H9 (cell line): Measurements from ENCODE around the gene PIP4K2B. TPM values are rescaled to one million over a fixed set of nuclear protein-coding genes. Genes with fewer than 3 reads are reported as not detected.

Experiments used
- DNase-seq: peaks from one replicate; pipeline ENCODE4 v3.0.0-alpha.2; 2017
- H2AFZ ChIP-seq: one replicate; pipeline ENCODE4 v1.6.1; 2013; ENCODE audit warnings: mild to moderate bottlenecking, low read length, control low read depth, moderate library complexity
- H2AK5ac ChIP-seq: 2 replicates; pipeline ENCODE4 v1.6.1; 2013; ENCODE audit warnings: low read length, control low read depth, mixed read lengths; ENCODE audit not compliant: insufficient read length
- H2BK120ac ChIP-seq: one replicate; pipeline ENCODE4 v1.6.1; 2013; ENCODE audit warnings: low read depth, mild to moderate bottlenecking, low read length, control low read depth, inconsistent platforms; ENCODE audit not compliant: poor library complexity, severe bottlenecking
- H2BK12ac ChIP-seq: 2 replicates; pipeline ENCODE4 v1.6.1; 2013; ENCODE audit warnings: low read length, control low read depth, mixed read lengths, low read depth; ENCODE audit not compliant: insufficient read length
- H2BK15ac ChIP-seq: 2 replicates; pipeline ENCODE4 v1.6.1; 2013; ENCODE audit warnings: low read depth, low read length, control low read depth
- H2BK20ac ChIP-seq: one replicate; pipeline ENCODE4 v1.6.1; 2013; ENCODE audit warnings: low read depth, mild to moderate bottlenecking, low read length, control low read depth, inconsistent platforms; ENCODE audit not compliant: poor library complexity, severe bottlenecking
- H2BK5ac ChIP-seq: 2 replicates; pipeline ENCODE4 v1.6.1; 2013; ENCODE audit warnings: low read length, control low read depth, mixed read lengths; ENCODE audit not compliant: insufficient read length
- H3K14ac ChIP-seq: 2 replicates; pipeline ENCODE4 v1.6.1; 2013; ENCODE audit warnings: low read length, control low read depth; ENCODE audit not compliant: insufficient read depth
- H3K18ac ChIP-seq: 2 replicates; pipeline ENCODE4 v1.6.1; 2013; ENCODE audit warnings: low read depth, mild to moderate bottlenecking, mixed read lengths, low read length, control low read depth; ENCODE audit not compliant: insufficient read length
- H3K23ac ChIP-seq: 2 replicates; pipeline ENCODE4 v1.6.1; 2013; ENCODE audit warnings: low read length, control low read depth, mixed read lengths, low read depth; ENCODE audit not compliant: insufficient read length
- H3K23me2 ChIP-seq: 2 replicates; pipeline ENCODE4 v1.6.1; 2013; ENCODE audit warnings: low read depth, mild to moderate bottlenecking, mixed read lengths, low read length, control low read depth; ENCODE audit not compliant: insufficient read length, poor library complexity, severe bottlenecking
- H3K27ac ChIP-seq: 2 replicates; pipeline ENCODE4 v1.5.1; 2013; ENCODE audit warnings: low read length, control low read depth, mixed read lengths, low read depth; ENCODE audit not compliant: insufficient read length
- H3K27me3 ChIP-seq: 2 replicates; pipeline ENCODE4 v1.6.1; 2013; ENCODE audit warnings: low read length, control low read depth, inconsistent platforms; ENCODE audit not compliant: insufficient read depth
- H3K4ac ChIP-seq: 2 replicates; pipeline ENCODE4 v1.6.1; 2013; ENCODE audit warnings: low read depth, mild to moderate bottlenecking, control low read depth, inconsistent platforms, low read length, moderate library complexity
- H3K4me1 ChIP-seq: 2 replicates; pipeline ENCODE4 v1.6.1; 2013; ENCODE audit warnings: low read length, control low read depth, inconsistent platforms; ENCODE audit not compliant: insufficient read depth
- H3K4me2 ChIP-seq: 2 replicates; pipeline ENCODE4 v1.6.1; 2013; ENCODE audit warnings: low read length, control low read depth, mixed read lengths; ENCODE audit not compliant: insufficient read length, insufficient read depth
- H3K56ac ChIP-seq: 2 replicates; pipeline ENCODE4 v1.6.1; 2013; ENCODE audit warnings: low read depth, mild to moderate bottlenecking, mixed read lengths, low read length, control low read depth; ENCODE audit not compliant: insufficient read length
- H3K79me1 ChIP-seq: 2 replicates; pipeline ENCODE4 v1.6.1; 2013; ENCODE audit warnings: low read depth, mild to moderate bottlenecking, moderate library complexity, low read length, control low read depth, inconsistent platforms; ENCODE audit not compliant: insufficient read depth, poor library complexity, severe bottlenecking
- H3K79me2 ChIP-seq: 2 replicates; pipeline ENCODE4 v1.6.1; 2013; ENCODE audit warnings: low read length, control low read depth, inconsistent platforms; ENCODE audit not compliant: insufficient read depth
- H3K9ac ChIP-seq: 2 replicates; pipeline ENCODE4 v1.6.1; 2013; ENCODE audit warnings: low read length, control low read depth, mixed read lengths; ENCODE audit not compliant: insufficient read length; ENCODE audit errors: extremely low read depth
- H3K9me3 ChIP-seq: one replicate; pipeline ENCODE4 v1.6.1; 2013; ENCODE audit warnings: low read depth, low read length, inconsistent platforms; ENCODE audit not compliant: control insufficient read depth
- H3T11ph ChIP-seq: one replicate; pipeline ENCODE4 v1.6.1; 2013; ENCODE audit warnings: mild to moderate bottlenecking, low read length, control low read depth, inconsistent platforms
- H4K20me1 ChIP-seq: one replicate; pipeline ENCODE4 v1.6.1; 2013; ENCODE audit not compliant: control insufficient read depth, insufficient read length, insufficient read depth
- H4K5ac ChIP-seq: 2 replicates; pipeline ENCODE4 v1.6.1; 2013; ENCODE audit warnings: low read depth, mild to moderate bottlenecking, mixed read lengths, low read length, control low read depth; ENCODE audit not compliant: insufficient read length
- H4K8ac ChIP-seq: replicated peaks from 2 replicates; pipeline ENCODE4 v1.6.1; 2013; ENCODE audit warnings: low read length, control low read depth, mixed read lengths, low read depth; ENCODE audit not compliant: insufficient read length
- H4K91ac ChIP-seq: 2 replicates; pipeline ENCODE4 v1.6.1; 2013; ENCODE audit warnings: low read depth, mild to moderate bottlenecking, moderate library complexity, mixed read lengths, low read length, control low read depth; ENCODE audit not compliant: insufficient read length
- H3K27ac Mint-ChIP-seq, 3 experiments: 2 replicates in 2 of 3; 3 replicates in 1 of 3; pipeline ENCODE4 v1.8.0; 2020 to 2021; ENCODE audit warnings: mixed read lengths in 3 of 3, mild to moderate bottlenecking in 1 of 3, moderate library complexity in 1 of 3
- H3K27me3 Mint-ChIP-seq: 2 replicates; pipeline ENCODE4 v1.8.0; 2021; ENCODE audit warnings: low read depth, mild to moderate bottlenecking, moderate library complexity, mixed read lengths
- H3K36me3 Mint-ChIP-seq, 3 experiments: 2 replicates in 2 of 3; 3 replicates in 1 of 3; pipeline ENCODE4 v1.8.0; 2020 to 2021; ENCODE audit warnings: low read depth in 3 of 3, mixed read lengths in 3 of 3; ENCODE audit not compliant: insufficient read depth in 1 of 3
- H3K4me1 Mint-ChIP-seq, 2 experiments: 2 replicates each; pipeline ENCODE4 v1.8.0; 2020; ENCODE audit warnings: mixed read lengths in 2 of 2
- H3K4me3 Mint-ChIP-seq, 2 experiments: 2 replicates in 1 of 2; 3 replicates in 1 of 2; pipeline ENCODE4 v1.8.0; 2020 to 2021; ENCODE audit warnings: mild to moderate bottlenecking in 2 of 2, mixed read lengths in 2 of 2, moderate library complexity in 1 of 2
- H3K9me3 Mint-ChIP-seq, 2 experiments: 2 replicates in 1 of 2; 3 replicates in 1 of 2; pipeline ENCODE4 v1.8.0; 2020; ENCODE audit warnings: mild to moderate bottlenecking in 2 of 2, mixed read lengths in 2 of 2, moderate library complexity in 1 of 2
- CTCF ChIP-seq: fragments of 200-600 bp; sonication (generic); conservative IDR thresholded peaks from 3 replicates; pipeline ENCODE4 v1.8.0; 2021; ENCODE audit warnings: antibody characterized with exemption, mild to moderate bottlenecking
- WGBS: extraction: QIAGEN DNeasy Blood & Tissue Kit; methylation state at CpG from one replicate; pipeline ENCODE4 v1.1.7; 2013; ENCODE audit warnings: missing lambda C conversion rate, low lambda C conversion rate, mixed read lengths; ENCODE audit not compliant: insufficient read length; ENCODE audit errors: extremely low coverage; 5-methylcytosine and 5-hydroxymethylcytosine counted together
- total RNA-seq: library from RNA; stranded (reverse); gene quantifications from 2 replicates; pipeline ENCODE4 v1.2.1, GENCODE V29; 2021

Gene PIP4K2B
- total RNA-seq, 1 experiment from 2014 or later: 61.9 TPM

GRCh38 chr17:38752308-38753070, 46.9 kb downstream of the PIP4K2B start, which contains the start of gene PSMB3:
Gene PSMB3 (plus strand): TSS chr17:38752741. CDS start chr17:38752827, 86 bp downstream.
- no peak within 1 kb of the TSS for H2BK12ac ChIP-seq
- no CpG with 5 or more reads among the region's 44 CpGs for WGBS
- H3K4ac ChIP-seq: no peak within 1 kb of the TSS
- Mint-ChIP-seq H3K27ac (peak within 1 kb of the TSS; percentile 88 to 98 (median 98)), H3K36me3 (peaks cover 17 to 28% (median 25%) of the 10 kb centered on the region in 3 experiments), H3K4me3 (peak within 1 kb of the TSS; percentile 97), H3K9me3 (peaks cover 0 to 3% of the 10 kb centered on the region in 2 experiments; a peak in 2 of 5 replicates), H3K4me1 (peaks cover 20% of the 10 kb centered on the region in 2 experiments), H3K27me3 (peaks cover 11% of the 10 kb centered on the region)
- peaks cover 29% of the 10 kb centered on the region for H3K23me2 ChIP-seq
- no peak within 1 kb of the TSS for H3K56ac ChIP-seq
- H2AFZ ChIP-seq: no peak within 1 kb of the TSS
- H3K4me2 ChIP-seq: peak within 1 kb of the TSS; percentile 98
- H2BK15ac ChIP-seq: no peak within 1 kb of the TSS
- no peak within 1 kb of the TSS for H4K91ac ChIP-seq
- no peak within 1 kb of the TSS for H3T11ph ChIP-seq
- H3K4me1 ChIP-seq: no peaks in the 10 kb centered on the region
- no peak within 1 kb of the TSS for H2BK20ac ChIP-seq
- no peaks in the 10 kb centered on the region for H4K20me1 ChIP-seq
- no peak within 1 kb of the TSS for H4K5ac ChIP-seq
- peak within 1 kb of the TSS; percentile 74 for H3K14ac ChIP-seq
- H3K27ac ChIP-seq: no peak within 1 kb of the TSS
- H3K79me1 ChIP-seq: no peaks in the 10 kb centered on the region
- no peak within 1 kb of the TSS for H3K23ac ChIP-seq
- no peak within 1 kb of the TSS for H2AK5ac ChIP-seq
- no peaks in the 10 kb centered on the region for H3K9me3 ChIP-seq
- H2BK120ac ChIP-seq: no peak within 1 kb of the TSS
- no peak within 1 kb of the TSS for H4K8ac ChIP-seq
- no peak for TF ChIP-seq CTCF
- H2BK5ac ChIP-seq: no peak within 1 kb of the TSS
- peak within 1 kb of the TSS; percentile 83 for H3K9ac ChIP-seq
- DNase-seq: peak; percentile 100
- 0 out of 2 replicates have a peak, but pooled peaks cover 2% of the 10 kb centered on the region for H3K79me2 ChIP-seq
- no peaks in the 10 kb centered on the region for H3K27me3 ChIP-seq
- peak within 1 kb of the TSS; percentile 68 for H3K18ac ChIP-seq
